G401.6 (cell line): ENCODE measurements around the gene ITGB2.

Source experiments
- FAIRE-seq: peaks from 2 replicates; lab custom pipeline; 2012; peaks lifted over from hg19 to GRCh38; lab: Jason Lieb, UNC

The ITGB2 gene

GRCh38 chr21:44867999-44868700 lies 52.5 kb downstream of the ITGB2 start:
- FAIRE-seq = no peak

- FAIRE-seq = no peak
Measured at GRCh38 chr21:44867464-44867863, 53.2 kb downstream of the ITGB2 start.

- FAIRE-seq = no peak
Measured at GRCh38 chr21:44866780-44867179, 53.9 kb downstream of the ITGB2 start.

- no peak for FAIRE-seq
Measured at GRCh38 chr21:44865561-44866280, 55.0 kb downstream of the ITGB2 start.

- FAIRE-seq = no peak
Measured at GRCh38 chr21:44862869-44863685, 57.6 kb downstream of the ITGB2 start.

GRCh38 chr21:44858791-44859190 lies 61.9 kb downstream of the ITGB2 start:
- FAIRE-seq = no peak

GRCh38 chr21:44858291-44858690 lies 62.4 kb downstream of the ITGB2 start:
- FAIRE-seq = no peak

- FAIRE-seq = no peak
Measured at GRCh38 chr21:44857127-44857892, 63.4 kb downstream of the ITGB2 start.

GRCh38 chr21:44856131-44856530 lies 64.6 kb downstream of the ITGB2 start:
- no peak for FAIRE-seq

- FAIRE-seq = no peak
Measured at GRCh38 chr21:44855572-44855971, 65.1 kb downstream of the ITGB2 start.

GRCh38 chr21:44854664-44855446 lies 65.8 kb downstream of the ITGB2 start:
- no peak for FAIRE-seq

- FAIRE-seq = no peak
Measured at GRCh38 chr21:44854391-44854663, 66.4 kb downstream of the ITGB2 start.

GRCh38 chr21:44853601-44854390 lies 66.9 kb downstream of the ITGB2 start:
- FAIRE-seq = no peak

GRCh38 chr21:44850905-44851657 lies 69.6 kb downstream of the ITGB2 start:
- no peak for FAIRE-seq

- FAIRE-seq = no peak
Measured at GRCh38 chr21:44850208-44850800, 70.4 kb downstream of the ITGB2 start.

- no peak for FAIRE-seq
Measured at GRCh38 chr21:44849616-44850130, 71.0 kb downstream of the ITGB2 start.

GRCh38 chr21:44848821-44849521 lies 71.7 kb downstream of the ITGB2 start:
- no peak for FAIRE-seq

GRCh38 chr21:44847261-44848056 lies 73.2 kb downstream of the ITGB2 start:
- FAIRE-seq = no peak
